Activated T-helper 9 cell treated with anti-CD3 and anti-CD28 coated beads, Interleukin-2, amount 50 U/mL, for 16 hours (primary cell): ENCODE measurements around the gene TMEM175.

ENCODE experiments used
- DNase-seq: peaks from one replicate; pipeline ENCODE4 v3.0.0-alpha.2; 2020; ENCODE audit warnings: low read depth

Gene TMEM175, protein sequence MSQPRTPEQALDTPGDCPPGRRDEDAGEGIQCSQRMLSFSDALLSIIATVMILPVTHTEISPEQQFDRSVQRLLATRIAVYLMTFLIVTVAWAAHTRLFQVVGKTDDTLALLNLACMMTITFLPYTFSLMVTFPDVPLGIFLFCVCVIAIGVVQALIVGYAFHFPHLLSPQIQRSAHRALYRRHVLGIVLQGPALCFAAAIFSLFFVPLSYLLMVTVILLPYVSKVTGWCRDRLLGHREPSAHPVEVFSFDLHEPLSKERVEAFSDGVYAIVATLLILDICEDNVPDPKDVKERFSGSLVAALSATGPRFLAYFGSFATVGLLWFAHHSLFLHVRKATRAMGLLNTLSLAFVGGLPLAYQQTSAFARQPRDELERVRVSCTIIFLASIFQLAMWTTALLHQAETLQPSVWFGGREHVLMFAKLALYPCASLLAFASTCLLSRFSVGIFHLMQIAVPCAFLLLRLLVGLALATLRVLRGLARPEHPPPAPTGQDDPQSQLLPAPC

DNA sequence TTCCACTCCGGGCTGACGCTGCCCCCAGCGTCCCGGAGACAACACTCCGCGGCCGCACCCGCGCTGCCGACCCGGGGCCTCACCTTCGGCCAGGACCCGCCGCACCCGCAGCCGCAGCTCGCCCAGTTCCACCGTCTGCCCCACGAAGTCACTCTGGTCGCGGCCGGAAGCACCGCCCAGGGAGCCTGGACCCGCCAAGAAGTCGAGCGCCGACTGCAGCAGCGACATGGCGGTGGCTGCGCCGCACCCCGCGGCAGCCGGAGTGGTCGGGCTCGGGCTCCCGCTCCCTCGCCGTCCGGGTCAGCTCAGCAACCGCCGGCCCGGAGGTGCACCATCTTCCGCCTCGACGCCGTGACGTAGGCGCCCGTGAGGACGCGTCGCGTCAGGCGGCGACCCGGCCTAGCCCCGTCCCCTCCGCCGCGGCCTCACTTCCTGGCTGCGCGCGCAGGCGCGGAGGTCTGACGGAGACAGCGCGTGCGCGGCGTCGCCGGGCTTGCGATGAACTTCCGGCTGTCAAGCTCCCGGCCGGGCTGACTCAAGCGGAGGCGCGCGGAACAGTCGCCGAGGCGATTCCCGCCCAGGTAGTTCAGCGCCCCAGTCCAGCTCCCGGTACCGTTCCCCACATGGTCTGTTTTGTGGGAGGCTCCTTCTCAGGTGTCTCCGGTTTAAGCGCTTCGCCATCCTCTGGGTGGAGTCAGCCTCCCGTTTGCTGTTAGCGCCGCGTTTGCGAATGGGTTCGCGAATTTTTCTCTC lies at the start of gene TMEM175, which contains the start of gene GAK:
Gene TMEM175 (plus strand): TSS at position 501 of the 753 bp plus-strand sequence. CDS start 15,280 bp downstream, outside the sequence.
Gene GAK (minus strand): TSS at position 357 of the 753 bp plus-strand sequence. CDS start 129 bp downstream, at position 228.
- DNase-seq: peak; percentile 95

DNA sequence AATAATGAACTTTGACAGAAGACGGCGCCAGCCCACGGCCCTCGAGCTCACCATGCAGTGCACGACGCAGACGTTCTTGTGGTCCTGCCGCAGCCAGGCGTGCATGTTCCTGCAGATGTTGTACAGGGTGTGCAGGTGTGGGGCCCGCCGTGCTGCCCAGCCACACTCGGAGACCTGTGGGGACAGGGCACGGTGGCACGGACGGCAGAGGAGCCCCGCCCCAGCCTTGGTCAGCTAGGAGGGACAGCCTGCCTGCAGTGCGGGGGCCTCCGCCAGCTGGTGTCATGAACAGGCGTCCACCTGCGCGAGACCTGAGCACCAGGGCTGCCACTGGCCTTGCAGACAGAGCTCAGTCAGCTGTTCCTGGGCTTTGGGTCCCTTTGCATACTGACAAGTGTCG lies 49.6 kb upstream of the TMEM175 start:
- DNase-seq: no peak

DNA sequence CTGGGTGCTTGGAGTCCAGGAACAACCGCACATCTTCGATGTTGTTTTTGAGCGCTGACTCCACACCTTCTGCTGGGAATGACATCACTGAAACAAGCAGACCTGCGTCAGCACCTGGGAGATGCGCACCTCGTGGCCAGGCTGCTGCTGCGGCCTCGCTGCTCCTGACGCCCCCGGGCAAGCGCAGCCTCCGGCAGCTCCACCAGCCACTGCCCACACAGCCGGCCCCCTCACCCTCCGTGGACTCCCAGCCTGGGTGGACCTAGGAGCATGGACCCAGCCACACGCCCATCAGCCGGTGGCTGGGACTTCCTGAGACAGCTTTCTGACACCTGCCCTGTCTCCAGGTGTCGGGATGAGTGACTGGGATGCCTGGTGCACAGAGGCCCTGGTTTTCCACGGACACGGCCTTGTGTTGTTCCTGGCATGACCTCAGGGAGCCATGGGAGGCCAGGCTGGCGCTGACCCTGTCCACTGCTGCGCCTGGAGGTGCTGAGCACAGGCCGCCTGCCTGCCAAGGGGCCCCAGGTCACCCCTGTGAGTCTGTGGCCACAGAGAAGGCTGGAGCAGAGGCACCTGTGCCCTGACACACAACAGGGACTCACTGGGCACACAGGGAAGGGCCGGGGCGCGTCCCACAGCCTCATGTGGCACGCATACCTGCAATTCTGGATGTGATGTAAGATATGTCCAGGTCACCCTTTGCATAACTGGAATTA lies 48.7 kb upstream of the TMEM175 start:
- DNase-seq: no peak

DNA sequence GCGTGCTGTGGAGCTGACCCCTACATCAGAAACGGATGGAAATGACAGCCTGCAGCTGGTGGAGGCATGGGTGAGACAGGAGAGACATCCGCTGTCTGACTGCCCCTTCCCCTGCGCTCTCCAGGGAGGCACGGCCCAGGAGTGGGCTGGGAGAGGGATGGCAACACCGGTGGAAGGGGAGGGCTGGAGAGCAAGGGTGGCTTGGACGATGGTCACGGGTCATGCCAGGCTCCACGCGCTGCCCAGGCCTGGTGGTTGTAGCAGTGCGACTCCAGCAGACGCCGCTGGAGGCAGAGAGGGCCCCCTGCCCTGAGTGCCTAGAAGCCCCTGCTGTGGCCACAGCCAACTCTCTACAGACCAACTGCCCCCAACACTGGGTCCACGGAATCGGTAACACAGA lies 48.0 kb upstream of the TMEM175 start:
- DNase-seq: no peak

DNA sequence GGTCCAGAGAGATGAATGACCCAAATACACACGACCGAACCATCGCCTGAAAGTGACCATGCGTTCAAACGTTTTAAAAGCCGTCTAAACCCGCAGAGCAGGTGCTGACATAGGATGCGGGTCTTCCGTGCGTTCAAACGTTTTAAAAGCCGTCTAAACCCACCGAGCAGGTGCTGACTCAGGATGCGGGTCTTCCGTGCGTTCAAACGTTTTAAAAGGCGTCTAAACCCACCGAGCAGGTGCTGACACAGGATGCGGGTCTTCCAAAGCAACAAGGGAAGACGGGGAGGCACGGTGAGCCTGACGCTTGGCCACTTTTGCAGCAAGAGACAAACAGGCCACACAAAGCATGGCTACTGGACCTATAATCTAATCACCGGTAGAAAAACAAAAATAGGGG lies 47.4 kb upstream of the TMEM175 start:
- no peak for DNase-seq

DNA sequence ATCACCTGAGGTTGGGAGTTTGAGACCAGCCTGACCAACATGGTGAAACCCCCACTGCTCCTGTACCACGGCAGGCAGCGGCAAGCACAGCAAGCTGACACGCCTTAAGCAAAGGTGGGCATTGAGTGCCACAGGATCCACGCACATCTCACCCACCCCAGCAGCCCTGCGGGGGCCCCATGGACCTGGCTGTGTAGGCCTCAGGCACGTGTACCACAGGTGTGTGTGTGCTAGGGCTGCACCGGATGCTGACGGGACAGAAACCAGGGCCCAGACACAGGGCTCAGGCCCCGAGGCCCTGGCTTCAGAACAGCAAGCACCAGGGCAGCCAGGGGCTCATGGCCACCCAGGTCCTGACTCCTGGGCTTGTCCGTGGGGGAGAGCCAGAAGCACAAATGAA lies 46.9 kb upstream of the TMEM175 start:
- no peak for DNase-seq

DNA sequence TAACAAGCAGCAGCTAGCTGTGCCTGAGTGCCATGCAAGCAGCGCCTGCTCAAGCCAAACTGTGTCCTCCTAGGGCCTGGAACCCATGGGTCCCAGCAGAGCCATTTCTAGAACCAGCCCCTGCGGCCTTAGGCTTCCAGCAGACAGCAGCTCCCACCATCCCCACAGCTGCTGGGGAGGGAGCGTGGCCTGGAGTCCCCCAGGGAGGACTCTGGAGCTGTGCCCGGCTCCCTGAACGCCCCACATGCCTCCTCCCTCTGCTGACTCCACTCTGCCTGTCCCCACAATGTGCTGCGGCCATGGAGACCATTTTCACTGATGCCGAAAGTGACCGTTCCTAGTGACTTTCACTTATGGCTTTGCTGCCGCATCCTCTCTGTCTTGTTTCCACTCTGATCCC lies 46.0 kb upstream of the TMEM175 start:
- no peak for DNase-seq

DNA sequence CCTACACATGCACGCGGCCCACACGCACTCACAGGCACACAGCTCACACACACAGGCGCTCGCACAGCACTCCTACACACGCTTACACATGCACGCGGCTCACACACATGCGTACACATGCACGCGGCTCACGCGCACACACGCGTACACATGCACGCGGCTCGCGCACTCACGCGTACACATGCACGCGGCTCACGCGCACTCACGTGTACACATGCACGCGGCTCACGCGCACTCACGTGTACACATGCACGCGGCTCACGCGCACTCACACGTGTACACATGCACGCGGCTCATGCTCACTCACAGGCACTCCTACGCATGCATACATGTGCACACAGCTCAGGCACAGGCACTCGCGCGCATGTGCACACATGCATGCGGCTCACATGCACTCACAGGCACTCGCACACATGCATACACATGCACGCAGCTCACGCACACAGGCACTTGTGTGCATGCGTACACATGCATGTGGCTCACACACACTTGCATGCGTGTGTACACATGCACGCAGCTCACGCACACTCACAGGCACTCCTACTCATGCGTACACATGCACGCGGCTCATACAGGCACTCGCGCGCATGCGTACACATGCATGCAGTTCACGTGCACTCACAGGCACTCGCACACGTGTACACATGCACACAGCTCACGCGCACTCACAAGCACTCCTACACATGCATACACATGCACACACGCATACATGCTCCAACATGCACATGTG lies 45.1 kb upstream of the TMEM175 start:
- DNase-seq: no peak

DNA sequence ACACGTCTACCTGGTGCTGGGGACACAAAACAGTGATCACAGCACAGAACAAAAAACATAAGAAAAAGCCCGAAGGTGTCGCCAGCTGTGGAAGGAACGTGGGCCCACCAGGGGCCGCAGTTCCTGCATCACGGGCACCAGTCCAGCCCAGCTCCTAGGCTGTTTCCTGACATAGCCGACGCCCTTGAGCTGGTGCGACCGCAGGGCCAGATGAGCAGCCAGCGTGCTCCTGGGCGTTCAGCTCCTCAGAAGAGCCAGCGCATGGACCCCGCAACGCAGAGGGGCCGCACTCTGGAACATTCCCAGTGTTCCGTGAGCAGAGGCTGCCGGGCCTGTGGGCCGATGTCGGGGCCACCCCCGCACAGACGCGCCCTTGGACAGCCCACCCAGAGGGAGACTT lies 44.2 kb upstream of the TMEM175 start:
- no peak for DNase-seq

DNA sequence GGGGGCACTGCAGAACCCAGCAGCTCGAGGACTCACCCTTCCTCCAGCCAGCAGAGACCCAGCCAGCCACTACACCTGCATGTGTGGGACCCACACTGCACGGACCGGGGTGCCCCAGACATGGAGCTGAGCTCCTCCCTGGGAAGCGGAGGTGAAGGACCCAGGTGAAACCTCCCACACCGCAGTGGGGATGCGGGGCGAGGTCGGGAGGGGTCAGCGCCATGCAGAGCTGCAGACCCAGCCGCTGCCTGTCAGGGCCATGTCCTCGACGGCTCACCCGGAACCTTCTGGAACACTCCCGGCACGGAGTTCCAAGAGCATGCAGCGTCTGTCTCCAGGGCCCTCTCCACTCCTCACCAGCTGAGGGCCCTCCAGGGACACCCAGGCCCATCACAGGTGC lies 42.7 kb upstream of the TMEM175 start:
- no peak for DNase-seq

DNA sequence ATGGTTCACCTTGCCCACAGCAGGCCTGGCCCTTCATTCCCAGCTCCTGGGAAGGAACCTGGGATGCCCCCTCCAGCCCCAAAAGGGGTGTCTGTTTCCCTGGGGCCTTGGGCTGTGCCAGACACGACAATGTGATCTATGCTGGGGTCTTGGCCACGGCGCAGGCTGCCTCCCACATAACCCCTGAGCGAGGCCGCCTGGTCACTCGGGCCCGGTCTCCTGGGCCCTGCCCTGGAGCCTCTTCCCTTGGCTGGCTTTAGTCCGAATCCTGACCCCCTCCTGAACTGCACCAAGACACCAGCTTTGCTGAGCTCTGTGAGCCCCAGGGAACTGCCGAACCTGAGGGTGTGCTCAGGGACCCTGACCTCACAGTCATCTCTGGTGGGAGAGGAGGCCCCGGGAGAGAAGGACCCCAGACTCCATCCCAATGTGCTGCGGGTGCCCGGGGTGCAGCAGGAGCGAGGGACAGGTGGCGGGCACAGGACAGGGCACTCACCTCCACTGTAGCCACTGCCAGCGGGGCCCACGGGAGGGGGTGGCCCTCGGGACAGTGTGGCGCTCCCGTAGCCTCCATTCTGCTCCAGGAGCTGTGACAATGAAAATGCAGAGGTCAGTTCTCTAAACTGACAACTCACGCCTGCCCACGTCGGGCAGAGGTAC lies 42.1 kb upstream of the TMEM175 start:
- DNase-seq: no peak

DNA sequence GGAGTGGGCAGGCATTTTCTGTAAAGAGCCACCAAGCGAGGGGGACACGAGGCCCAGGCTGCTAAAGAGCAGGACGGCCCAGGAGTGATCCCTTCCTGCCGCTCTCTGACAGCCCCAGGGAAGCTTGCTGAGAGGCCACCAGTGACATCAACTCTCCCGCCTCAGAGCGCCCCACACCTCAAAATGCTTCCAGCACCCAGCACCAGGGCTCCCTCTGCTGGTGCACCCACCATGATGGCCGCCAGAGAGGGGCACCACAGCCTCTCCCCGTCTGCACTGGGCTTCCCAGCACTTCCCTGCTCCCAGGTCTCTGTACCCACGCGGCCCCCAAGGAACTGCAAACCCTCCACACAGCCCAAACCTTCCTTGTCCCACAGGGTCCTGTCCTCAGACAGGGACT lies 40.5 kb upstream of the TMEM175 start:
- no peak for DNase-seq

DNA sequence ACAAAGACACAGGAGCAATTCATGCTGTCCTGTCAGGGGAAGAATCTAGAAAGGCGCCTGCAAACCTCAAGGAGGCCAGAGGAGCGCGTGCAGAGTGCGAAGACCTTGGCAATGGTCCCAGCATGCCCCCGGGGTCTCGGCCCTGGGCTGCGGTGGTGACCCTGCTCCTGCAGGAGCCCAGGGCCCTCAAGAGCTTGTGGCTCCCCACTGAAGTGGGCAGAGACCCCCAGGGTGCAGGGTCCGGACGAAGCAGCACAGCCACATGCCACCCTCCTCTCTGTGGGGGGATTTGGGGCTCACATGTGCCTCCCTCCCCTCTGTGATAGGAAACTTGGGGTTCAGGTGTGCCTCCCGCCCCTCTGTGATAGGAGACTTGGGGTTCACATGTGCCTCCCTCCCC lies 39.5 kb upstream of the TMEM175 start:
- no peak for DNase-seq

DNA sequence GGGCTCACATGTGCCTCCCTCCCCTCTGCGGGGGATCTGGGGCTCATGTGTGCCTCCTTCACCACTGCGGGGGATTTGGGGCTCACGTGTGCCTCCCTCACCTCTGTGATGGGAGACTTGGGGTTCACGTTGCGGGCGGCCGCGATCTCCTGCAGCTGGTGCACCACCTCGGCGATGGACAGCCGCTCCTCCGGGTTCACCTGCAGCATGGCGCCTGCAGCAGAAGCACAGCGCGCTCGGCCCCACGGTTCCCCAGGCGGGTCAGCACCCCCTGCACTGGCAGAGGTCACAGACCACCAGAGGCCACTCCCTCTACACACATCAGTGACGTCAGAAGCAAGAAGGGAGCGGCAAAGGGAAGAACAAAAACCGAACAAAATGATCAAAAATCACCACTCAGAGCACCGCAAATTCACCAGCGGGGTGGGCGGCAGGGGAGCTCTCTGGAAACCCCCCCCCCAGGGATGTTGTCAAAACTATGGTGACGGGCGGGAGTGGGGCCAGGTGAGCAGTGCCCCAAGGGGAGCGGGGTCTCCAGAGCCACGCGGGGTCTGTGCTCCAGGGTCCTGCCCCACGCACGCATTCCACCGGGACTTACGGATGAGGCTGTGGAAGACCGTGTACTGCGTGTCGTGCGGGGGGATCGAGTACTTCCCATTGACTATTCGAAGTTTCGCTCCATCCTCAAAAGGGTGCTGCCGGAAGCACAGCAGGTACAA lies 38.8 kb upstream of the TMEM175 start:
- DNase-seq: no peak

DNA sequence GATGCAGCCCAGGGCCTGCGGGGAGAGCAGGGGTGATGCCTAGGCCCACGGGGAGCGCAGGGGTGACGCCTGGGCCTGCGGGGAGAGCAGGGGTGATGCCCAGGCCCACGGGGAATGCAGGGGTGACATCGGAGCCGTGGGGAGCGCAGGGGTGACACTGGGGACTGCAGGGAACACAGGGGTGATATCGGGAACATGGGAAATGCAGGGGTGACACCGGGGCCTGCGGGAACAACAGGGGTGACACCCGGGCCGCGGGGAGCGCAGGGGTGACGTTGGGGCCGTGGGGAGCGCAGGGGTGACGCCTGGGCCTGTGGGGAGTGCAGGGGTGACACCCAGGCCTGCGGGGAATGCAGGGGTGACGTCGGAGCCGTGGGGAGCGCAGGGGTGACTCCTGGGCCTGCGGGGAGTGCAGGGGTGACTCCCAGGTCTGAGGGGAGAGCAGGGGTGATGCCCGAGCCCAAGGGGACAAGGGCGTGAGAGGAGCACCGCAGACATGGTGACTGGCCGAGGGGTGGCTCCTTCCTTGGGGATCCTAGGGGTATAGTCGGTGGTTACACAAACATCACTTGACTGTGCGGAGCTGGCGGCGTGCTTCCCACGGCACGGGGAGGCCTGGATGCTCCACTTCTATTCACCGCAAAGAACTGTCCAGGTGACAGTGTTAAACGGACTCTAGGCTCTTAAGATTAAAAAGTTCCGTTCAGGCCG lies 38.1 kb upstream of the TMEM175 start:
- DNase-seq: no peak

DNA sequence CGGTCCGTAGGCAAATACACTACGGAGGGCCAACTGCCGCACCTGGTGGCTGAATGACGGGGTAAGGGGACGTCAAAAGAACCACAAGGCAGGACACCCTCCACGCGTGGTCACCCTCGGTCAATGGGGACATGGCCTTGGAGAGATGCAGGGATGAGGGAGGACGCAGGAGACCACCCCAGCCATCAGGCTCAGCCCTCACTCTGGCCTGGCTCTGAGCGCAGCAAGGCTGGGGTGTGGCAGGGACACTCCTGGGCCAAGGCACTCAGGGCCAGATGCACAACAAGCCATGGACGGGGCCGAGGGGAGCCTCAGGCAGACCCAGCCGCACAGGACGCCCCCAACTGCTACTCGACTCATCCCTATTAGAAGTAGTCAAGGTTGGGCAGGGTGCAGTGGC lies 36.7 kb upstream of the TMEM175 start:
- no peak for DNase-seq

DNA sequence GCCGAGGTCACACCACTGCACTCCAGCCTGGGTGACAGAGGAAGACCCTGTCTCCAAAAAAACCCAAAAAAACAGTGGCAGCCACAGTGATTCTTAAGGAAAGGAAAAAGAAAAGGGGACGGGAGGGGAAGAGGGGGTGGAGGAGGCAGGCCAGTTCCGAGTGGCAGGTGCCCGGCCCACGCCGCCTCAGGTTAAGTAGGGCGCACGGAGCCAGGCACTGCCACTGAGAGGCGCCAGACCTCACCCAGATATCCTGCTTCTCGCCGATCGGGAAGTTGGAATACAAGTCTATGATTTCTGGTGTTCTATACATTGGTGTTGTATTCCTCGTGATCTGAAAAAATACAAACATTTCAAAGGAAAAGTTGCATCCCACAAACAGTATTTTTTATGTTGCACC lies 36.0 kb upstream of the TMEM175 start:
- DNase-seq: no peak

DNA sequence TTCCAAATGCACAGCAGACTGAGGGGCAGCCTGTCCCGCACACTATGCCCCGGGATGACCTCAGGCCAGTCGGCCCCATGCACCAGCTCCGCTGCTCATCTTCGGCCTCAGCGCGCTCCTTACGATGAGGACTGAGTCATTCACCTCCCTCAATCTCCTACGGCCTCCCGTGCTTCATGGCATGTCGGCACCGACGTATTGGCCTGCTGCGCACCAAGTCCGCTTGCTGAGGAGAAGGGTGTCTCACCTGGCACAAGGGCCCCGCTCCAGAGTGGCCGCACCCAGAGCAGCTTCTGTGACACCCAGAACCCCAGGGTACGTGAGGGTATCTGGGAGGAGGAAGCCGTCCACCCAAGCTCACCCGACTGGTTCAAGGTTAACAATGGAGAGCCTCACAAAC lies 35.6 kb upstream of the TMEM175 start:
- no peak for DNase-seq

DNA sequence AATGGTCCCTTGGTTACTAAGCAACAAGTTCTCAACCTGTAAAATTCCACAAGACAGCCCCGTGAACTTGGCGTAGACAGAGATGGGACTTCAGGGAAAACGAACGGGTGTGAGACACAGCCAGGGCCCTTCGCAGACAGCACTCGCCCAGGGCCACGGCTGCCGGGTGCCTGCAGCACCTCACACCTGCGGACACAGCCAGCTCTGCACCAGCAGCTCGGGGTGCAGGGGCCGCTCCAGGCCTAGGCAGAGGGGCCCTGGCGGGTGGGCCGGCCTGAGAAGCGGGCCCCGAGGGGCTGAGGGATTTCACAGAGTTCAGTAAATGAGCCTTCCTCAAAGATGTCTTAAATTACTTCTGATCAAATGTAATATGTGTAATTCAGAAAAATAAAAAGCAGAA lies 34.1 kb upstream of the TMEM175 start:
- no peak for DNase-seq
